ENCODE data around the gene TSPAN31.

GRCh38 chr12:57796996-57797395 is 52.2 kb downstream of the TSPAN31 start:
- TF ChIP-seq CTCF (IDR thresholded peaks at IDR 0.05): no peak
- TF ChIP-seq EP300 (IDR thresholded peaks at IDR 0.05): no peak
- TF ChIP-seq POLR2A (IDR thresholded peaks at IDR 0.05): no peak
- no peak for TF ChIP-seq POLR2AphosphoS5 (IDR thresholded peaks at IDR 0.05)

All from sigmoid colon (tissue), 4 donors.